Panc1 (cell line): ENCODE data around the gene GMPPA. TPM values are rescaled to one million over a fixed set of nuclear protein-coding genes. Genes with fewer than 3 reads are reported as not detected.

Experiments used
- ATAC-seq: fragments of 200-7000 bp; cut with Tn5 transposase; 2 replicates; pipeline ENCODE4 v1.9.1; 2020; ENCODE audit warnings: mild to moderate bottlenecking, moderate library complexity
- BruUV-seq: library from RNA; stranded (reverse); fragments of 400-500 nt; replicated peaks from 2 replicates; lab custom pipeline; 2021; lab: Mats Ljungman, UMichigan
- CTCF ChIA-PET: fragments of 300-600 bp; sonication (Branson Sonifier 250); formaldehyde crosslinking; loops from one replicate; lab custom pipeline; 2022; ENCODE audit warnings: antibody characterized with exemption; lab: Charles Lee
- POLR2A ChIA-PET: fragments of 300-600 bp; sonication (Branson Sonifier 250); formaldehyde crosslinking; loops from one replicate; lab custom pipeline; 2022; ENCODE audit warnings: antibody characterized with exemption; lab: Charles Lee
- DNase-seq: peaks from one replicate; pipeline ENCODE4 v3.0.0-alpha.2; 2010; ENCODE audit warnings: low read depth, low spot score
- H3K27ac ChIP-seq: 2 replicates; pipeline ENCODE4 v1.5.1; 2011; ENCODE audit warnings: mild to moderate bottlenecking, low read length, inconsistent platforms
- H3K27me3 ChIP-seq: fragments of 200-500 bp; sonication (Bioruptor generic); 2 replicates; pipeline ENCODE4 v1.6.0; 2014; ENCODE audit warnings: low read length, inconsistent platforms; ENCODE audit not compliant: control insufficient read depth, insufficient read depth
- H3K36me3 ChIP-seq: fragments of 200-500 bp; sonication (Bioruptor generic); 2 replicates; pipeline ENCODE4 v1.5.1; 2014; ENCODE audit warnings: inconsistent platforms, mild to moderate bottlenecking, low read length, moderate library complexity; ENCODE audit not compliant: control insufficient read depth, insufficient read depth
- H3K4me1 ChIP-seq: 2 replicates; pipeline ENCODE4 v1.5.1; 2011; ENCODE audit warnings: inconsistent platforms, mild to moderate bottlenecking, low read length, moderate library complexity; ENCODE audit not compliant: control insufficient read depth, insufficient read depth
- H3K4me3 ChIP-seq, 2 experiments: 2 replicates each; pipeline ENCODE4 v1.5.1; 2011 to 2012; ENCODE audit warnings: low read depth in 2 of 2, low read length in 2 of 2, mild to moderate bottlenecking in 2 of 2, inconsistent platforms in 1 of 2, moderate library complexity in 1 of 2
- H3K9me3 ChIP-seq: fragments of 200-500 bp; sonication (Bioruptor generic); 2 replicates; pipeline ENCODE4 v1.5.1; 2014; ENCODE audit warnings: low read depth, mild to moderate bottlenecking, inconsistent platforms, low read length, moderate library complexity; ENCODE audit not compliant: control insufficient read depth, insufficient read depth
- CTCF ChIP-seq: fragments of 450-650 bp; IDR thresholded peaks from 2 replicates; pipeline ENCODE4 v1.5.1; 2017; ENCODE audit warnings: mild to moderate bottlenecking
- POLR2AphosphoS5 ChIP-seq: IDR thresholded peaks from 2 replicates; pipeline ENCODE4 v1.6.1; 2012; ENCODE audit warnings: mild to moderate bottlenecking, low read depth, low read length, moderate library complexity
- REST ChIP-seq, 2 experiments: IDR thresholded peaks; 2 replicates each; pipeline ENCODE4 v1.6.1; 2011 to 2012; ENCODE audit warnings: low read depth in 2 of 2, control low read depth in 1 of 2, low read length in 1 of 2, mild to moderate bottlenecking in 1 of 2, moderate library complexity in 1 of 2; ENCODE audit not compliant: insufficient read depth in 1 of 2
- SIN3A ChIP-seq: IDR thresholded peaks from 2 replicates; pipeline ENCODE4 v1.6.1; 2012; ENCODE audit warnings: low read depth, mild to moderate bottlenecking, low read length, moderate library complexity, borderline replicate concordance; ENCODE audit not compliant: insufficient read depth
- TCF7L2 ChIP-seq: IDR thresholded peaks from 2 replicates; pipeline ENCODE4 v1.6.1; 2011; ENCODE audit warnings: mild to moderate bottlenecking, low read depth, low read length, inconsistent platforms
- in situ Hi-C: cut with HindIII; loops from 2 replicates; pipeline ENCODE4 v1.10.0; 2016; ENCODE audit warnings: low sequenced_read_pairs, low pct_unique_long_range_greater_than_20kb
- intact Hi-C: fragments of 100-400 bp; cut with micrococcal nuclease; formaldehyde crosslinking; loops from one replicate; pipeline ENCODE4 v1.10.0; 2022; ENCODE audit not compliant: unreplicated experiment
- total RNA-seq: library from RNA; stranded (reverse); gene quantifications from one replicate; pipeline ENCODE4 v1.2.1, GENCODE V29; 2021; ENCODE audit not compliant: unreplicated experiment

The GMPPA gene
- total RNA-seq, 1 experiment from 2014 or later: 66.2 TPM

GRCh38 chr2:219514836-219515235 lies 16.1 kb downstream of the GMPPA start:
- Histone ChIP-seq H3K9me3 (no peaks in the 10 kb centered on the region), H3K36me3 (no peaks in the 10 kb centered on the region), H3K27ac (no peak overlapping the region), H3K27me3 (no peaks in the 10 kb centered on the region; the same call in 1 of the 2 replicates), H3K4me3 (no peak overlapping the region), H3K4me1 (peaks cover 14% of the 10 kb centered on the region)
- CTCF ChIA-PET: no interaction called here
- DNase-seq: no peak
- in situ Hi-C loops (no loop called here), intact Hi-C loops (no loop called here)
- no TSS peak for BruUV-seq
- POLR2A ChIA-PET: no interaction called here
- ATAC-seq: no peak
- TF ChIP-seq SIN3A: no peak
- no peak for TF ChIP-seq CTCF
- no peak for TF ChIP-seq REST (IDR thresholded peaks at IDR 0.05; ENCODE audit: insufficient read depth in 1 of 2, low read depth in 2 of 2, low read length in 1 of 2)
- TF ChIP-seq TCF7L2: no peak
- no peak for TF ChIP-seq POLR2AphosphoS5

GRCh38 chr2:219515874-219516629 lies 17.4 kb downstream of the GMPPA start:
- no peak for DNase-seq
- BruUV-seq: no TSS peak
- Histone ChIP-seq H3K36me3 (no peaks in the 10 kb centered on the region), H3K4me1 (peaks cover 11% of the 10 kb centered on the region), H3K4me3 (no peak overlapping the region), H3K9me3 (no peaks in the 10 kb centered on the region), H3K27me3 (no peaks in the 10 kb centered on the region; the same call in 1 of the 2 replicates), H3K27ac (no peak overlapping the region)
- TF ChIP-seq CTCF (no peak), SIN3A (no peak), TCF7L2 (no peak)
- ChIA-PET CTCF (interaction anchor here (0.6 kb wide), 2 partner anchors 54 to 222 kb away, joined by 3 read pairs; no protein-coding TSS in a partner anchor), POLR2A (no interaction called here)
- intact Hi-C loops: no loop called here
- no peak for ATAC-seq
- in situ Hi-C loops: no loop called here
